Uterus (tissue), 4 donors: ENCODE results near the gene ADORA2A. TPM values are rescaled to one million over a fixed set of nuclear protein-coding genes. Genes with fewer than 3 reads are reported as not detected.

ENCODE experiments used
- DNase-seq, 2 donors: peaks; one replicate each; pipeline ENCODE4 v3.0.0-alpha.2; 2019 to 2020
- H3K27ac ChIP-seq, 2 donors: fragments of 200-600 bp; sonication (generic); 1 replicate in 1 of 2; 2 replicates in 1 of 2; pipeline ENCODE4 v1.5.1; 2016 to 2018
- H3K27me3 ChIP-seq, 2 donors: fragments of 200-600 bp; sonication (generic); one replicate each; pipeline ENCODE4 v1.5.1; 2018 to 2019; ENCODE audit warnings: control low read depth in 1 of 2
- H3K36me3 ChIP-seq, 2 donors: fragments of 200-600 bp; sonication (generic); one replicate each; pipeline ENCODE4 v1.5.1; 2019; ENCODE audit warnings: control low read depth in 1 of 2
- H3K4me1 ChIP-seq, 2 donors: fragments of 200-600 bp; sonication (generic); one replicate each; pipeline ENCODE4 v1.5.1; 2018 to 2019; ENCODE audit warnings: control low read depth in 1 of 2
- H3K4me3 ChIP-seq, 2 donors: fragments of 200-600 bp; sonication (generic); 1 replicate in 1 of 2; 2 replicates in 1 of 2; pipeline ENCODE4 v1.5.1; 2018 to 2019; ENCODE audit warnings: mild to moderate bottlenecking in 1 of 2
- H3K9me3 ChIP-seq, 2 donors: fragments of 200-600 bp; sonication (generic); one replicate each; pipeline ENCODE4 v1.5.1; 2019; ENCODE audit warnings: control low read depth in 1 of 2
- POLR2A ChIP-seq, 2 donors: fragments of 450-650 bp; IDR thresholded peaks; one replicate each; pipeline ENCODE4 v1.6.1; 2016; ENCODE audit warnings: antibody characterized with exemption in 2 of 2, mild to moderate bottlenecking in 1 of 2, moderate library complexity in 1 of 2
- intact Hi-C: fragments of 100-400 bp; cut with DNase I; formaldehyde crosslinking; loops from one replicate; pipeline ENCODE4 v1.15.1; 2023; ENCODE audit warnings: low total_unique reads
- total RNA-seq, 4 donors: library from RNA; depleted of rRNA in 3 of 4; stranded (reverse); fragments of >200 nt in 3 of 4; gene quantifications; one replicate each; pipeline versions ENCODE4 v1.1.0 to v1.2.4, GENCODE V29; 2014 to 2023
- TF ChIP-seq, protein P1 (sequence below), 4 experiments: fragments of 200-600 bp in 2 of 4; fragments of 450-650 bp in 2 of 4; sonication (generic) in 2 of 4; IDR thresholded peaks; one replicate each; pipeline ENCODE4 v1.5.1; 2016 to 2019; ENCODE audit warnings: antibody characterized with exemption in 4 of 4, mild to moderate bottlenecking in 2 of 4, moderate library complexity in 1 of 4
- donor health status: DM: yes; HTN: yes; CAD: no.

ADORA2A gene
- total RNA-seq, 4 donors from 2014 or later = 3.3 to 9.9 (median 8.9) TPM; not detected in 1

DNA sequence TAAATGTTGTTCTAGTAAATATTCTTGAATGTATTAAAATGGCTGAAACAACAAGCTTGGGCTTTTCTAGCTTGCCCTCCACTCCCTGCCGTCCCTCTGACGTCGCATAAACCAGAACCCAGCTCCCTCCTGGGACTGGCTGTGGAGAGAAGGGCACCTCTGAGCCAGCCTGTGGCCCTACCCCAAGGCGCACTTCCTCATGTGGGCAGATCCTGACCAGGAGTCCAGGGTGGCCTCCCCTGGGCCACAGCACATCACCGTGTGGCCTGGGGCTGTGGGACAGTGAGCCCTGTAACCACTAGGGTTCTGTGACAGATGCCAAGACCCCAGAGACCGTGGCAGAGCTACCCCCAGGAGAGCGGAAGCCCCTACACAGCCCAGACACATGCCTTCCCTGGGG is 10.2 kb upstream of the ADORA2A start:
- Histone ChIP-seq H3K27me3 (no peaks in the 10 kb centered on the region), H3K27ac (no peak overlapping the region), H3K4me1 (no peaks in the 10 kb centered on the region), H3K36me3 (no peaks in the 10 kb centered on the region), H3K9me3 (no peaks in the 10 kb centered on the region), H3K4me3 (no peak overlapping the region)
- DNase-seq = no peak
- TF ChIP-seq POLR2A (IDR thresholded peaks at IDR 0.05) = no peak
- TF ChIP-seq, protein P1, sequence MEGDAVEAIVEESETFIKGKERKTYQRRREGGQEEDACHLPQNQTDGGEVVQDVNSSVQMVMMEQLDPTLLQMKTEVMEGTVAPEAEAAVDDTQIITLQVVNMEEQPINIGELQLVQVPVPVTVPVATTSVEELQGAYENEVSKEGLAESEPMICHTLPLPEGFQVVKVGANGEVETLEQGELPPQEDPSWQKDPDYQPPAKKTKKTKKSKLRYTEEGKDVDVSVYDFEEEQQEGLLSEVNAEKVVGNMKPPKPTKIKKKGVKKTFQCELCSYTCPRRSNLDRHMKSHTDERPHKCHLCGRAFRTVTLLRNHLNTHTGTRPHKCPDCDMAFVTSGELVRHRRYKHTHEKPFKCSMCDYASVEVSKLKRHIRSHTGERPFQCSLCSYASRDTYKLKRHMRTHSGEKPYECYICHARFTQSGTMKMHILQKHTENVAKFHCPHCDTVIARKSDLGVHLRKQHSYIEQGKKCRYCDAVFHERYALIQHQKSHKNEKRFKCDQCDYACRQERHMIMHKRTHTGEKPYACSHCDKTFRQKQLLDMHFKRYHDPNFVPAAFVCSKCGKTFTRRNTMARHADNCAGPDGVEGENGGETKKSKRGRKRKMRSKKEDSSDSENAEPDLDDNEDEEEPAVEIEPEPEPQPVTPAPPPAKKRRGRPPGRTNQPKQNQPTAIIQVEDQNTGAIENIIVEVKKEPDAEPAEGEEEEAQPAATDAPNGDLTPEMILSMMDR (IDR thresholded peaks at IDR 0.05) = no peak
- intact Hi-C loops = no loop called here

DNA sequence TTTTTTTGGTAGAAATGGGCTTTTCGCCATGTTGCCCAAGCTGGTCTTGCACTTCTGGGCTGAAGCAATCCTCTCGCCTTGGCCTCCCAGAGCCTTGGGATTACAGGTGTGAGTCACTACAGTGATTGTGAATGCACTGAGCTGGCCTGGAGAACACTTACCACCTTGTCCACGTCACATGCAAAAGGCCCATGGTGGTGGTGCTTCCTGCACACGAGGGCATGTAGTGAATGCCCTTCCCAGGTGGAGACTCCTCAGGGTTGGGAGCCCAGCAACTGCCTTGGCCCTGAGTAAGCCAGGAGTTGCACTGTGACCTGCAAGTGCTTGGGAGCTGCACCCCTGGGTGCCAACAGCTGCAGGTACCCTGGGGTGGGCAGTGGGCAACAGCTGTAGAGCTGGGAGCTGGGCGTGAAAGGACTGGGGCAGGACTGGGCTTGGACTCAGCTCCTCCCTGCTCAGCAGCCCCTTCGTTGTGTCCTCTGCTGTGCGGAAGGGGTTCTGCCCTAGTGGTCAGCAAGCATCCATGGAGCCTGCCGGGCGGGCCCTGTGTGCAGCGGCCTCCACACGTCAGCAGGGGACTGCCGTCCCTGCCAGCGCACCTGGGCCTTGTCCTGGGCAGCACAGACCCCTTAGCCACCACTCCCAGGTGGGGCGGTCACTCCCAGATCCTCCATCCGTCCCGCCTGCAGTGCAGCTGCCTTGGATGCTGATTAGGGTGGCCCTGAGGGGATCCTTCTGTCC is 9.3 kb upstream of the ADORA2A start:
- TF ChIP-seq, protein P1 (IDR thresholded peaks at IDR 0.05) = no peak
- TF ChIP-seq POLR2A (IDR thresholded peaks at IDR 0.05) = no peak
- Histone ChIP-seq H3K27ac (no peak overlapping the region), H3K36me3 (no peaks in the 10 kb centered on the region), H3K9me3 (no peaks in the 10 kb centered on the region), H3K4me1 (no peaks in the 10 kb centered on the region), H3K4me3 (no peak overlapping the region), H3K27me3 (no peaks in the 10 kb centered on the region)
- intact Hi-C loops = no loop called here
- DNase-seq = no peak

DNA sequence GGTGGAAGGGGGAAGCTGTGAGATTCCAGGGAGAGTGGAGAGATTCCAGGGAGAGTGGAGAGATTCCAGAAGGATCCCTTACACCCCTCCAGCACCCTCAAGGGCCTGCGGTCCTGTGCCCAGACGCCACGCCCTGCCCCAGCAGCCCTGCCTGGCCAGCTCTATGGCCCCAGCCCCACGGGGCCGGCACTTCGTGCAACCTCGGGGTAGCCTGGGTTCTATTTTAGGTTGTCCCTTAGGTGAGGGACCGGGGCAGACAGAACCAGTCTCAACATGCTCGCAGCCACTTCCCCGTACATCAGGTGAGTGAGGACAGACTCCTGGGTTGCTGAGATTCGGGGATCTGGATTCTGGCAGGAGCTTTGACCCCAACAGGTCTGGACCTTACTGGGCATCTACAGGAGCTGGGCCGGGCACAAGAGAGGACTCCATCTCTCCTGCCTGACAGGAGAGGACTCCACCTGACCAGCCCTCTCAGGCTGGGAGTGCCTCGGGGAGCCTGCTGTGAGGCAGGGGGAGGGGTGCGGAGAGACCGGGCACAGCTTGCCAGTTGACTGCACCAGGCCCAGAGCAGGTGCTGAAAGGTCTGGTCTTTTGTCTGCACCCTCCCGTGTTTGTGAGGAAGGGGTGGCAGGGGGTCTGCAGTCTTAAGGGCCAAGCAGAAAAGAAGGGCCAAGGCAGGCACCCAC is 8.5 kb upstream of the ADORA2A start:
- Histone ChIP-seq H3K36me3 (no peaks in the 10 kb centered on the region), H3K27ac (no peak overlapping the region), H3K27me3 (no peaks in the 10 kb centered on the region), H3K4me1 (no peaks in the 10 kb centered on the region), H3K9me3 (no peaks in the 10 kb centered on the region), H3K4me3 (no peak overlapping the region)
- no peak for DNase-seq
- no peak for TF ChIP-seq POLR2A (IDR thresholded peaks at IDR 0.05)
- TF ChIP-seq, protein P1 (IDR thresholded peaks at IDR 0.05) = no peak
- intact Hi-C loops = no loop called here

DNA sequence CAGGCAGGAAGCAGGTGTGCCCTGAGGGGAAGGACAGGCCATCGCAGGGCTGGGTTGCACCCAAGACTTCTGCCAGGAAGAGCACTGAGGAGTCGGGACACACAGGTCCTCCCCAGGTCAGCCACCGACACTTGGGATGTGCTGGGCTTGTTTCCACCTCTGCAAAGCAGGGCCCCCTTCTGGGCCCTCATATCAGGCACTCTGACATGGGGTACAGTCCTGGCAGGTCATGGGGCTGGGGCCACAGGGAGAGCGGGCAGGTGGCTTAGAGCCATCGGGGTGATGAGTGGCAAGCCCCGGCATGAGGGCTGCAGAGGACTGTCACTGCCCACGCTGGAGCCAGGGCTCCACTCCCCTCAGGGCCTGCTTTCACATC is 7.9 kb upstream of the ADORA2A start:
- no peak for DNase-seq
- H3K36me3 ChIP-seq = no peaks in the 10 kb centered on the region
- no peaks in the 10 kb centered on the region for H3K9me3 ChIP-seq
- H3K27ac ChIP-seq = no peak overlapping the region
- H3K27me3 ChIP-seq = peaks cover 0 to 5% of the 10 kb centered on the region in 2 donors
- TF ChIP-seq, protein P1 (IDR thresholded peaks at IDR 0.05) = no peak
- TF ChIP-seq POLR2A (IDR thresholded peaks at IDR 0.05) = no peak
- H3K4me3 ChIP-seq = no peak overlapping the region
- peaks cover 0 to 5% of the 10 kb centered on the region in 2 donors for H3K4me1 ChIP-seq
- intact Hi-C loops = no loop called here
